GM12865 (cell line): ENCODE results near the gene SOHLH2.

Experiments
- DNase-seq: peaks from one replicate; pipeline ENCODE4 v3.0.0; 2010; ENCODE audit warnings: low read depth
- H3K4me3 ChIP-seq: 2 replicates; pipeline ENCODE4 v1.5.1; 2011; ENCODE audit warnings: mild to moderate bottlenecking, low read depth, low read length, control low read depth
- CTCF ChIP-seq: IDR thresholded peaks from 2 replicates; pipeline ENCODE4 v1.5.1; 2011; ENCODE audit warnings: low read length, control low read depth, low read depth, inconsistent platforms; ENCODE audit not compliant: insufficient read depth; ENCODE audit errors: missing control alignments

The SOHLH2 gene

DNA sequence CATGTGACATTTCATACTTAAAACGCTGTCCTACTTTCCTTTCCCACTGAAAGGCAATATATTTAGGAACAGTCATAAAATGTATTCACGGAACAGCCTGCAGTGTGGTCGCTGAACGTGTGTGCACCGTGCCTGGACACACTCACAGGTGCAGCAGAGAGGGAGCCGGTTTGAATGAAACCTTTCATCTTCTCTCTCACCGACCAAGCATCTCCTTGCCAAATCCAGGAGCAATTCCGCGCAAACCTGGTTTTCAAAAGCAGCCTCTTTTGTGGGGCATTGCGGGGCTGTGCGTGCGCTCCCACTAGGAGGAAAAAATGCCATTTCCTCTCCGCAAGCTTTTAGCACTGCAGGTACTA, 84.2 kb downstream of the SOHLH2 start:
- no peak for TF ChIP-seq CTCF
- DNase-seq: no peak
- no peak overlapping the region for H3K4me3 ChIP-seq

GRCh38 chr13:36129539-36129938, 84.8 kb downstream of the SOHLH2 start:
- TF ChIP-seq CTCF: no peak
- DNase-seq: no peak
- H3K4me3 ChIP-seq: no peak overlapping the region

GRCh38 chr13:36126491-36126890, 87.9 kb downstream of the SOHLH2 start:
- DNase-seq: no peak
- TF ChIP-seq CTCF: no peak
- no peak overlapping the region for H3K4me3 ChIP-seq

GRCh38 chr13:36125841-36126240, 88.5 kb downstream of the SOHLH2 start:
- DNase-seq: no peak
- no peak for TF ChIP-seq CTCF
- no peak overlapping the region for H3K4me3 ChIP-seq

DNA sequence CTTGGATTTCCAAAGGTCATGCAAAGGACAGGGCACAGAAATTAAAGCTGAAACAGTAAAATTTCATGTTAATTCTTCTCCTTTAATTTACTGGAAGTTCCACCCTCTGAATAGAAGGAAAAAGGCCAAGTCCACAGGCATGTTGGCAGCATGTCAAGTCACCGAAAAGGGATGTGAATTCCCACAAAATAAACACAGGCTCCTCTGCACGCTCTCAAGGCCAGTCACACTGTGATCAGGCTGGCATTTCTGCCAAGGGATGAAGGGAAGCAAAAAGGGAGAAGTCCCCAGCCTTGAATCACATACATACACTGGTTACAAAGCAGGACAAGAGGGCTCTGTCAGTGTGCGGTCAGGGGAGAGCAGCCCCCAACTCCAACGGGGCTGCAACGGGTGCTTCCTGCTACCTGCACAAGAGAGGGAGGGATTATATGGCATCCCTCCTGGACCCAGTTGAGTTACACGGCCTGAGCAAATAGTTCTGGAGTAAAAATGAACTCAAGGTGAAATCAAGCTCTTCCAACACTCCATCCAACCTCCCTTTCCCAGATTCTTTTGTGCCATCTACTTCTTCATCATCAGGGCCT, 90.0 kb downstream of the SOHLH2 start:
- DNase-seq: no peak
- no peak overlapping the region for H3K4me3 ChIP-seq
- no peak for TF ChIP-seq CTCF
